IPS-20b (cell line): ENCODE data around the gene PIF1.
A peak's percentile ranks its signal among the peaks of the same experiment; 100 is the strongest.

Source experiments
- H3K27ac ChIP-seq: one replicate; pipeline ENCODE4 v1.5.1; 2013; ENCODE audit warnings: low read length
- H3K27me3 ChIP-seq: 2 replicates; pipeline ENCODE4 v1.6.1; 2013; ENCODE audit warnings: mild to moderate bottlenecking, low read length, inconsistent platforms; ENCODE audit not compliant: insufficient read depth
- H3K36me3 ChIP-seq: 2 replicates; pipeline ENCODE4 v1.6.1; 2013; ENCODE audit warnings: low read depth, mild to moderate bottlenecking, inconsistent platforms, low read length, moderate library complexity; ENCODE audit not compliant: insufficient read depth
- H3K4me1 ChIP-seq: 2 replicates; pipeline ENCODE4 v1.6.1; 2013; ENCODE audit warnings: mild to moderate bottlenecking, control low read depth, inconsistent platforms, low read length, moderate library complexity; ENCODE audit not compliant: insufficient read depth
- H3K4me3 ChIP-seq: 2 replicates; pipeline ENCODE4 v1.5.1; 2013; ENCODE audit warnings: mild to moderate bottlenecking, low read length, inconsistent platforms
- H3K9ac ChIP-seq: 2 replicates; pipeline ENCODE4 v1.6.1; 2013; ENCODE audit warnings: low read depth, mild to moderate bottlenecking, inconsistent platforms, low read length, moderate library complexity
- H3K9me3 ChIP-seq: 2 replicates; pipeline ENCODE4 v1.6.1; 2013; ENCODE audit warnings: mild to moderate bottlenecking, low read depth, low read length, inconsistent platforms; ENCODE audit not compliant: insufficient read depth

Gene PIF1

GRCh38 chr15:64781299-64781698 is 44.1 kb downstream of the PIF1 start:
- H3K27ac ChIP-seq = no peak overlapping the region

GRCh38 chr15:64780600-64781156 is 44.8 kb downstream of the PIF1 start:
- H3K27ac ChIP-seq = no peak overlapping the region
- H3K9me3 ChIP-seq = no peaks in the 10 kb centered on the region
- no peaks in the 10 kb centered on the region for H3K36me3 ChIP-seq
- no peak overlapping the region for H3K4me3 ChIP-seq
- H3K27me3 ChIP-seq = peaks cover 4% of the 10 kb centered on the region; the same call in 1 of the 2 replicates
- H3K4me1 ChIP-seq = peaks cover 21% of the 10 kb centered on the region
- H3K9ac ChIP-seq = no peak overlapping the region

More at GRCh38 chr15:64781299-64781698, 44.1 kb downstream of the PIF1 start:
- Histone ChIP-seq H3K27me3 (peaks cover 4% of the 10 kb centered on the region; the same call in 1 of the 2 replicates), H3K4me3 (no peak overlapping the region), H3K9ac (no peak overlapping the region), H3K9me3 (no peaks in the 10 kb centered on the region), H3K36me3 (no peaks in the 10 kb centered on the region), H3K4me1 (peaks cover 21% of the 10 kb centered on the region)

GRCh38 chr15:64779630-64780029 is 45.8 kb downstream of the PIF1 start:
- H3K36me3 ChIP-seq = no peaks in the 10 kb centered on the region
- peaks cover 21% of the 10 kb centered on the region for H3K4me1 ChIP-seq
- H3K9me3 ChIP-seq = no peaks in the 10 kb centered on the region
- no peak overlapping the region for H3K4me3 ChIP-seq
- no peak overlapping the region for H3K27ac ChIP-seq
- H3K9ac ChIP-seq = no peak overlapping the region
- H3K27me3 ChIP-seq = peaks cover 4% of the 10 kb centered on the region; the same call in 1 of the 2 replicates

GRCh38 chr15:64779024-64779423 is 46.4 kb downstream of the PIF1 start:
- Histone ChIP-seq H3K36me3 (no peaks in the 10 kb centered on the region), H3K4me1 (peaks cover 21% of the 10 kb centered on the region), H3K27ac (no peak overlapping the region), H3K27me3 (peaks cover 4% of the 10 kb centered on the region; the same call in 1 of the 2 replicates), H3K9ac (no peak overlapping the region), H3K9me3 (no peaks in the 10 kb centered on the region), H3K4me3 (peak overlapping the region; percentile 14; the same call in 1 of the 2 replicates)

DNA sequence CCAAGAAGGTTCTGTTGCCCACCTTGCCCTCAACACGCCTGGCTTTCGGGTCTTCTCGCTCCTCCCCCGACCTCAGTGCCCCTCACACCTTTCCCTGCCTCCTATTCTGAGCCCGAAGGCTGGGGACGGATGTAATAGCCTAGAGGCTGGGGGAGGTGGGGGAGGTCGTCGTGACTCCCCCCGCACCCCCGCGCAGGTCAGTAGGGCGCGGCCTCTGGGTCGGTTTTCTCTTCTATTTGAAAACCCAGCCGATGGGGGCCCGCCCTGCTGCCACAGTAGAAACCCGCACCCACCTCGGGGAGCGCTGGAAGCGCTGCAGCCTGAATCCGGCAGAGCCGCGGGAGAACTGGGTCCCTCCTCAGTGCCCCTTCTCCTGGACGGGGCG is 49.1 kb downstream of the PIF1 start:
- Histone ChIP-seq H3K27ac (peak overlapping the region; percentile 78), H3K9ac (peak overlapping the region; percentile 91; the same call in 1 of the 2 replicates), H3K4me3 (peak overlapping the region; percentile 82)

GRCh38 chr15:64775551-64776401 is 49.7 kb downstream of the PIF1 start, which contains the start of gene RBPMS2:
Gene RBPMS2 (minus strand): TSS chr15:64775589. CDS start chr15:64775319, 270 bp downstream.
- H3K9me3 ChIP-seq = no peaks in the 10 kb centered on the region
- H3K4me3 ChIP-seq = peak within 1 kb of the TSS; percentile 92
- peaks cover 4% of the 10 kb centered on the region; the same call in 1 of the 2 replicates for H3K27me3 ChIP-seq
- H3K36me3 ChIP-seq = peaks cover 6% of the 10 kb centered on the region; the same call in 1 of the 2 replicates
- peak within 1 kb of the TSS; percentile 78 for H3K27ac ChIP-seq
- H3K4me1 ChIP-seq = peaks cover 39% of the 10 kb centered on the region
- H3K9ac ChIP-seq = peak within 1 kb of the TSS; percentile 92; the same call in 1 of the 2 replicates

More for the DNA sequence above, 49.1 kb downstream of the PIF1 start:
- peaks cover 6% of the 10 kb centered on the region; the same call in 1 of the 2 replicates for H3K36me3 ChIP-seq
- H3K9me3 ChIP-seq = no peaks in the 10 kb centered on the region
- H3K4me1 ChIP-seq = peaks cover 35% of the 10 kb centered on the region
- H3K27me3 ChIP-seq = peaks cover 4% of the 10 kb centered on the region; the same call in 1 of the 2 replicates

- Histone ChIP-seq H3K36me3 (peaks cover 6% of the 10 kb centered on the region; the same call in 1 of the 2 replicates), H3K9me3 (no peaks in the 10 kb centered on the region), H3K27me3 (peaks cover 4% of the 10 kb centered on the region; the same call in 1 of the 2 replicates), H3K4me1 (peaks cover 45% of the 10 kb centered on the region), H3K27ac (peak overlapping the region; percentile 76), H3K4me3 (peak overlapping the region; percentile 92), H3K9ac (peak overlapping the region; percentile 92; the same call in 1 of the 2 replicates)
These were observed 50.6 kb downstream of the PIF1 start for GRCh38 chr15:64774629-64775493.

DNA sequence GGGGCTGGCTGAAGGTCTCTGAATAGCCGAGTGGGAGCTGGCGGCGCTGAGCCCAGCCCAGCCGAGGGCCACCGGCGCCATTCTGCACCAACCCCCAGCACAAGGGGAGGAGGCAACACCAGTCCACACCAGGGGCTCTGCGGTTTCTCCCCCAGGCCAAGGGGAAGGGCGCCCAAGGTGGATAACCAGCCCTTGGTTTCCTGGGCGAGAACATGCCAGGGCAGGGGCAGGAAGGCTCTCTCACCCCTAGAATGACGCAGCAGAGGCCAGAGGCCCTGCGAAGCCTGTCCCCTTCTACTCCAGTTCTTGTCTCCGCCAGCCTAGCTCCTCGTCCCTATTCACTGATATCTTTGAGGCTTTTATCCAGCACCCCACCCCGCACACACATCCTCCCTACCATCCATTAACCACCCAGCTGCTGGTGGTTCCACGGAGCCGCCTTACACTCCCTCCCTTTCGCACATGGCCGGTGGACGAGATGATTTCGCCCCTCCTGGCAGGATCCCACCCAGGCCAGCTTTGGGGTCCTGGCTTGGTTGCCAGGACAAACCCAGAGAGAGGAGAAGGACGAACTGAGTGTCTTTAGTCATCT is 51.3 kb downstream of the PIF1 start:
- Histone ChIP-seq H3K4me1 (peaks cover 43% of the 10 kb centered on the region), H3K27ac (peak overlapping the region; percentile 76), H3K27me3 (peaks cover 4% of the 10 kb centered on the region; the same call in 1 of the 2 replicates), H3K4me3 (peak overlapping the region; percentile 92), H3K9ac (peak overlapping the region; percentile 92; the same call in 1 of the 2 replicates), H3K36me3 (peaks cover 6% of the 10 kb centered on the region; the same call in 1 of the 2 replicates), H3K9me3 (no peaks in the 10 kb centered on the region)

DNA sequence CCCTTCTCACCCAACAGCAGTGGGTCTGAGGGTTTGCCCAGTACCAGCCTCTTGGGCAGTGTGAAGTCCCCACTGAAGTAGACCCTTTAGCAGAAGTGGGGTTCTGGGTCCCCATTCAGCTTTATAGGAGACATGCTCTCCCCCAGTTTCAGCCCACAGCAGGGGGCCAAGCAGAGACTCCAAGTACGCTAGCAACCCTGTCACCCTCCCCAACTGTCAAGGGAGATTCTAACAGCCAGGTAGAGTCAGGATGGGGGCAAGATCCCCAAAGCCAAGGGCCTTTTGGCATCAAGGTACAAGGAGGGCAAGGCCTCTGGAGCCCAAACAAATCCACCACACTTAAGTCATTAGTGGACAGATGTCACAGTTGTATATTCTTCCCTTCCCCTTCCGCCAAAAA is 51.8 kb downstream of the PIF1 start:
- Histone ChIP-seq H3K36me3 (peaks cover 6% of the 10 kb centered on the region; the same call in 1 of the 2 replicates), H3K9me3 (no peaks in the 10 kb centered on the region), H3K27me3 (peaks cover 4% of the 10 kb centered on the region; the same call in 1 of the 2 replicates), H3K4me1 (peaks cover 38% of the 10 kb centered on the region), H3K4me3 (peak overlapping the region; percentile 92), H3K27ac (peak overlapping the region; percentile 76), H3K9ac (peak overlapping the region; percentile 92; the same call in 1 of the 2 replicates)

- Histone ChIP-seq H3K4me1 (peaks cover 37% of the 10 kb centered on the region), H3K27ac (no peak overlapping the region), H3K9ac (peak overlapping the region; percentile 92; the same call in 1 of the 2 replicates), H3K4me3 (peak overlapping the region; percentile 92), H3K36me3 (peaks cover 6% of the 10 kb centered on the region; the same call in 1 of the 2 replicates), H3K9me3 (no peaks in the 10 kb centered on the region), H3K27me3 (peaks cover 4% of the 10 kb centered on the region; the same call in 1 of the 2 replicates)
These were observed 52.5 kb downstream of the PIF1 start for GRCh38 chr15:64772964-64773363.
